ENCODE data around the gene CRABP2.

CRABP2 gene

DNA sequence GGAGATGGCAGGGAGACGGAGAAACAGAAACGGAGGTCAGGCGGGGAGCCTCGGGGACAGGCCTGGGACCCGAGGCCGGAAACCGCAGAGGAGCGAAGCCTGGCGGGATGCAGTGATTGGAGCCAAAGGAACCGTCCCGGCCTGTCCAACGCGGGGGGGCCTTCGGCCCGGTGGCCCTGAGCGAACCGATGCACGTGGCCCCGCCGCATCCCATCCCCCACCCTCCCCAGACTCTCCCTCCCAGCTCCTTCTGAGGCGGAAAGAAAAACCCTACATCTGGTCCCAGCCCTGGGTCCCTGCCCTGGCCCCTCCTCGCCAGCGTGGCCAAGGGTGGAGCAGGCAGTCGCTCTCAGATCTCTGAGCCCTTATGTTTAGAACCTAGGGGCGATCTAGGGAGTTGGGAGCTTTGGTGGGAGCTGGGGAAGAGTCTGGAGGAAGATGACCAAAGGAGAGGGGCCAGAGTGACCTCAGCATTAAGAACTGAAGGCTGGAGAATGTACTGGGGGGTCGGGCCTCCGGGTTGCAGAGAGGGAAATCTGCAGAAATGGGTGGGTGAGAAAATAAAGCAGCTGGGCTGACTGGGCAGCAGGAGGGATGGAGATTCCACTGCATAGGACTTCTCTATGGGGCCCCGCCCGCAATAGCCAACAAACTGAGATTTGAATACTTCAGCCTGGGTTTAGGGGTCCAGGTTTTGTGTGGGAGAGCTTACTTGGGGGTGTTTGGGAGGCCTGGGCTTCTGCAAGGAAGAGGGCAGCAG, 1.5 kb upstream of the CRABP2 start:
- in situ Hi-C loops (cut with MboI; ENCODE audit: low sequenced_read_pairs, unreplicated experiment) = no loop called here
- TF ChIP-seq, protein P1, sequence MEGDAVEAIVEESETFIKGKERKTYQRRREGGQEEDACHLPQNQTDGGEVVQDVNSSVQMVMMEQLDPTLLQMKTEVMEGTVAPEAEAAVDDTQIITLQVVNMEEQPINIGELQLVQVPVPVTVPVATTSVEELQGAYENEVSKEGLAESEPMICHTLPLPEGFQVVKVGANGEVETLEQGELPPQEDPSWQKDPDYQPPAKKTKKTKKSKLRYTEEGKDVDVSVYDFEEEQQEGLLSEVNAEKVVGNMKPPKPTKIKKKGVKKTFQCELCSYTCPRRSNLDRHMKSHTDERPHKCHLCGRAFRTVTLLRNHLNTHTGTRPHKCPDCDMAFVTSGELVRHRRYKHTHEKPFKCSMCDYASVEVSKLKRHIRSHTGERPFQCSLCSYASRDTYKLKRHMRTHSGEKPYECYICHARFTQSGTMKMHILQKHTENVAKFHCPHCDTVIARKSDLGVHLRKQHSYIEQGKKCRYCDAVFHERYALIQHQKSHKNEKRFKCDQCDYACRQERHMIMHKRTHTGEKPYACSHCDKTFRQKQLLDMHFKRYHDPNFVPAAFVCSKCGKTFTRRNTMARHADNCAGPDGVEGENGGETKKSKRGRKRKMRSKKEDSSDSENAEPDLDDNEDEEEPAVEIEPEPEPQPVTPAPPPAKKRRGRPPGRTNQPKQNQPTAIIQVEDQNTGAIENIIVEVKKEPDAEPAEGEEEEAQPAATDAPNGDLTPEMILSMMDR (IDR thresholded peaks at IDR 0.05; ENCODE audit: borderline replicate concordance, control extremely low read depth, extremely low read depth, insufficient read depth, missing control alignments) = no peak
- no peak for DNase-seq (ENCODE audit: low spot score)

DNA sequence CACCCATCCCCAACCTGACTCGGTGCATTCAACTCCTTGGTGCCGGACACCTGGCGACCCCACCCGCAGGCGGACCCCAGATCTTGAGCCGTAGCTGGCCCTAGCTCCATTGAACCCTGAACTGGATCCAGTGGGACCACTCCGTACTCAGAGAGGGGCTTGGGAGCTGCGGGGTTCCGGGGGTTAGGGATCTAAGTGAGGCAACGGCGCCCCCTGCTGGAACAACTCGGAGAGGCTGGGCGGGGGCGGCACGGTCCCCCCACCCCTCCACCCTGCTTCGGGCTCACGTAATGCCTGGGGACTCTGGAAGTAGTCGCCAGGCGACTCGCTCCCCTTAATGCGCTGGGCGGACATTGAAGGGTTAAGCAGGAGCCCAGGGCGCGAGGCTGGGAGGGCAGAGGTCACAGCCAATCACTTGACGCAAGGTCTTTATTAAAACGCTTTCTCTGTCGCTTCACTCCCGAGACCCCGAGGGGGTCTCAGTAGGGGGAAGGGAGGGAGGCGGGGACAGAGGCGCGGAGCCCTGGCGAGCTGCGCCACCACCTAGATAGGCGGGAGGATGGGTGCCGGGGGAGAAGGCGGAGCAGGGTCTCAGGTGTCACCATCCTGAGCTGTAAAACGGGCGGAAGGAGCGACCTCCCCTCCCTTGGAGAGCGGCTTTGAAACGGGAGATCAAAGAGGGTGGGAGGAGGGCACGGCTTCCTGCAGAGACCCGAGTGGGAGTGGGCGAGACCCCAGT, 704 bp upstream of the CRABP2 start:
- TF ChIP-seq, protein P1 (IDR thresholded peaks at IDR 0.05; ENCODE audit: borderline replicate concordance, control extremely low read depth, extremely low read depth, insufficient read depth, missing control alignments) = peak; percentile 57
- in situ Hi-C loops (cut with MboI; ENCODE audit: low sequenced_read_pairs, unreplicated experiment) = no loop called here
- peak; percentile 92 for DNase-seq (ENCODE audit: low spot score)

DNA sequence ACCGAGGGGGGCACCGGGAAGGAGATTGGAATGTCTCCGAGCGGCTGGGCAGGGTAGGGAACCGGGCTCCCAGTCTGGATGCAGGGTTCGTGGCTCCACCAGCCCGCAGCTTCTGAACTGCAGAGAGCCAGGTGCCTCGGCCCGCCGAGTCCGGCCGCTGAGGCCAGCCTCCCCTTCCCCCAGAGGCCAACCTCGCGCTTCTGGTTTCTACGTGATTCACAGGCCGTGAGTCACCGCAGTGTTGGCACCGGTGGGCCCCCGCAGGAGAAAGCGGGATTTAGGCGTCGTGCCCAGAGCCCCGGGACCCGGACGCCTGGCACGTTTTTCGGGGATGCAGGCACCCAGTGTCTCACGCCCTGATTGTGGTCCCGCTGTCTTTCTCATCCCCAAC, 458 bp downstream of the CRABP2 start:
- in situ Hi-C loops (cut with MboI; ENCODE audit: low sequenced_read_pairs, unreplicated experiment) = no loop called here
- peak; percentile 37 for DNase-seq (ENCODE audit: low spot score)

DNA sequence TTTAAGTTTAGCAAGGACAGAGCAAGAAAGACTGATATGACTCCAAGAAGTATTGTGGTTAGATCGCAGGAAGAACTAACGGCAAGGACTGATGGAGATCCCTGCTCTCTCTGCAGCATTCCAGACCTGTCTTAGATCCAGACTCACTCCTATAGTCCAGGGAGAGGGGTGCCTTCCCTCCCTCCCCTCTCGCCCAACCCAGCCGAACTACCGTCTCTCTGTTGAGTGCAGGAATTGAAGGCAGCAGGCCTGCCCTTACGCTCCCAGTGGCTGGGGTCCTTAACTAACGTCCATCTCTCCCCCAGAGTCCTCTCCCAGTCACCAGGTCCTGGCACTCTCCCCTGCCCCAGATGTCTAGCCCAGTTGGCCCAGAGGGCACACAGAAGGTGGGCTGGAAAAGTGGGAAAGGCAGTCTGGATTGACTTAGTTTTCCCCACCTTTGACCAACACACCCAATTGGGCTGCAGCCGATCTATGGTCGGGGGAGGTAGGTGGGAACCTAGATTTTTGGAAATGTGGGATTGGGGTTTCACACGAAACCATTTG, 1.1 kb downstream of the CRABP2 start:
- TF ChIP-seq, protein P1 (IDR thresholded peaks at IDR 0.05; ENCODE audit: borderline replicate concordance, control extremely low read depth, extremely low read depth, insufficient read depth, missing control alignments) = no peak
- in situ Hi-C loops (cut with MboI; ENCODE audit: low sequenced_read_pairs, unreplicated experiment) = no loop called here
- DNase-seq (ENCODE audit: low spot score) = no peak

More for the DNA sequence above, 458 bp downstream of the CRABP2 start:
- TF ChIP-seq, protein P1 (IDR thresholded peaks at IDR 0.05; ENCODE audit: borderline replicate concordance, control extremely low read depth, extremely low read depth, insufficient read depth, missing control alignments) = no peak

DNA sequence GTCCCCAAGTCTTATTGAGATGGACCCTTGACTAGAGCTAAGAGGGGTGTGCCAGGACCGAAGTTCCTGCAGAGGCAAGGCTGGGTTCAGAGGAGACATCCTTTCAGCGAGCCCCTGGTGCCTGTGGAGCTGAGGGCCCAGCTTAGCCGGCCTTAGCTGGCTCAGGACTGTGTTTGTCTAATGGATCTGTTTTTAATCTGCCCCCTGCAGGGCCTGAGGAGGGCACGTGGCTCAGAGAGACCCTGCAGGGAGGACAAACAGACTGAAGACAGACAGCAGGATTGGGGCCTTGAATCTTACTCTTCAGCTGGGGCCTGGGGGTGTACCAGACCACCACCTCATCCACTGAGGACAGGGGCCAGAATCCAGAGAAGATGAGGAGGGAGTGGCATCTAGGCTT, 1.6 kb downstream of the CRABP2 start:
- no peak for DNase-seq (ENCODE audit: low spot score)
- TF ChIP-seq, protein P1 (IDR thresholded peaks at IDR 0.05; ENCODE audit: borderline replicate concordance, control extremely low read depth, extremely low read depth, insufficient read depth, missing control alignments) = no peak
- in situ Hi-C loops (cut with MboI; ENCODE audit: low sequenced_read_pairs, unreplicated experiment) = no loop called here

DNA sequence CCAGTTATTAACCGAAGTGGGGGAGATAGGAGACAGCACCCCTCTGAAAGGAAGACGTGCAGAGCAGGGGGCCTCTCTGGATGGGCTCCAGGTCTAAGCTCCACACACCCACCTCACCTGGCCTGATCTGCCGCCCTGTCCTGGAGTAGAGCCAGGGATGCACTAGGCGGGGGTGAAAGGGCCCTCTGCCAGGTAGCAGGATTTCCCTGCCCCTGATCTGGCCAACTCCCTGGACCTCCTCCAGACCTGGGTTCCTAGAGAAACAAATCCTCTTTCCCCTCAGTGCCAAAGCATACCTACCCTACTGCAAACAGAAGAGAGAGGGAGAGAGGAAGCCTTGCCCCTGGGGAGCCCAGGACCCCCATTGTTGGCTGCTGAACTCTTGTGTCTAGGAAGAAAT, 2.0 kb downstream of the CRABP2 start:
- in situ Hi-C loops (cut with MboI; ENCODE audit: low sequenced_read_pairs, unreplicated experiment) = no loop called here
- DNase-seq (ENCODE audit: low spot score) = no peak
- TF ChIP-seq, protein P1 (IDR thresholded peaks at IDR 0.05; ENCODE audit: borderline replicate concordance, control extremely low read depth, extremely low read depth, insufficient read depth, missing control alignments) = no peak
